ENCODE results near the gene VEGFB.

VEGFB gene

DNA sequence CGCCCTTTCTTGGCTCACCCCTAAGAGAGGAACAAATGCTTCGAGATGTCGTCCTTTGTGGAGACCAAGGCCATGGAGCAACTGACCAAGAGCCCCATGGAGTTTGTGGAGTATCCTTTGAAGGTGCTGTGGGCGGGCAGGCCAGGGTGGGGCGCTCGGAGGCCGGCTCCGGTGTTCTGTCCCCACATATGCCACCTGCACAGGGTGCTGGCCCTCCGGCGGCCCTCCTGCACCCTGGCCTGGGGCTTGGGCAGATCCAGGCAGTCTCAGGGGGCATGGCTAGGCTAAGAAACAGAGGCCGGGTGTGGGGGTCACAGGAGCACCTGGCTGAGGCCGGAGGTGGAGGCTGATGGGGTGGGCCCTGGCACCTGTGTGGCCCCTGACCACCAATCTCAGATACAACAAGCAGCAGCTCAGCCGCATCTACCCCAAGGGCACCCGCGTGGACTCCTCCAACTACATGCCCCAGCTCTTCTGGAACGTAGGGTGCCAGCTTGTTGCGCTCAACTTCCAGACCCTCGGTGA lies 27.2 kb downstream of the VEGFB start:
- DNase-seq (ENCODE audit: low read depth in 2 of 2) = no peak

DNA sequence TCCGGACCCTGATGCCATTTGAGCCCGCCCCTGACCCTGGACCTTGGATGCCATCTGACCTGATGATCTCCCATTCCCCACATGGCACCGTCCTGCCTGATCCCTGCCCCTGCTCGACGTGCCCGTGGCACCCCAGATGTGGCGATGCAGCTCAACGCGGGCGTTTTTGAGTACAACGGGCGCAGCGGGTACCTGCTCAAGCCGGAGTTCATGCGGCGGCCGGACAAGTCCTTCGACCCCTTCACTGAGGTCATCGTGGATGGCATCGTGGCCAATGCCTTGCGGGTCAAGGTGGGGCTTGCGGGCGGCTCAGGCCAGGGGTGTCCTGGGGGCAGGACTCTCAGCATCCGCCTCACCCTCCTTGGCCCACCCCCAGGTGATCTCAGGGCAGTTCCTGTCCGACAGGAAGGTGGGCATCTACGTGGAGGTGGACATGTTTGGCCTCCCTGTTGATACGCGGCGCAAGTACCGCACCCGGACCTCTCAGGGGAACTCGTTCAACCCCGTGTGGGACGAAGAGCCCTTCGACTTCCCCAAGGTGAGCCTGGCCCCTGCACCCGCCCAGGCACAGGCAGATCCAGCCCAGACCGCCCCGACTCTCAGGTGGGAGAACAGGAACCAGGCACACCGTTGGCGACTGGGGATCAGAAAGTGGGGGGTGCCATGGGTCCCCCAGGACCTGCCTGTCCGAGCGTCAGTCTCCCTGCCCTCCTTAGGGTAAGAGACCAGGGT lies 28.1 kb downstream of the VEGFB start:
- DNase-seq (ENCODE audit: low read depth in 2 of 2) = no peak

GRCh38 chr11:64263021-64263946 lies 28.9 kb downstream of the VEGFB start:
- DNase-seq (ENCODE audit: low read depth in 2 of 2) = no peak

DNA sequence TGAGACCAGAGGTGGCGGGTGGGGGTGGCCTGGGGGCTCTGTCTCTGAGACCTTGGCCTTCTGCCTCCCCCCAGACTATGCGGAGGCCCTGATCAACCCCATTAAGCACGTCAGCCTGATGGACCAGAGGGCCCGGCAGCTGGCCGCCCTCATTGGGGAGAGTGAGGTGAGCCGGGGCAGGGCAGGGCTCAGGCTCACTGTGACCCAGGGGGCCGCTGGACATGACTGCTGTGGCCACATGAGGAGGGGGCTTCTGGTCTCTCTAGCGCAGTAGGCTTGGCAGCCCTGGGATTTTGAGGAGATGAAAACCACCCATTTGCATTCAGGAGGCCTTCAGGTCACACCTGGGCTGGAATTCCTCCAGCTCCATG lies 29.5 kb downstream of the VEGFB start:
- no peak for DNase-seq (ENCODE audit: low read depth in 2 of 2)

- no peak for DNase-seq (ENCODE audit: low read depth in 2 of 2)
Measured at GRCh38 chr11:64264371-64264852, 30.0 kb downstream of the VEGFB start.

DNA sequence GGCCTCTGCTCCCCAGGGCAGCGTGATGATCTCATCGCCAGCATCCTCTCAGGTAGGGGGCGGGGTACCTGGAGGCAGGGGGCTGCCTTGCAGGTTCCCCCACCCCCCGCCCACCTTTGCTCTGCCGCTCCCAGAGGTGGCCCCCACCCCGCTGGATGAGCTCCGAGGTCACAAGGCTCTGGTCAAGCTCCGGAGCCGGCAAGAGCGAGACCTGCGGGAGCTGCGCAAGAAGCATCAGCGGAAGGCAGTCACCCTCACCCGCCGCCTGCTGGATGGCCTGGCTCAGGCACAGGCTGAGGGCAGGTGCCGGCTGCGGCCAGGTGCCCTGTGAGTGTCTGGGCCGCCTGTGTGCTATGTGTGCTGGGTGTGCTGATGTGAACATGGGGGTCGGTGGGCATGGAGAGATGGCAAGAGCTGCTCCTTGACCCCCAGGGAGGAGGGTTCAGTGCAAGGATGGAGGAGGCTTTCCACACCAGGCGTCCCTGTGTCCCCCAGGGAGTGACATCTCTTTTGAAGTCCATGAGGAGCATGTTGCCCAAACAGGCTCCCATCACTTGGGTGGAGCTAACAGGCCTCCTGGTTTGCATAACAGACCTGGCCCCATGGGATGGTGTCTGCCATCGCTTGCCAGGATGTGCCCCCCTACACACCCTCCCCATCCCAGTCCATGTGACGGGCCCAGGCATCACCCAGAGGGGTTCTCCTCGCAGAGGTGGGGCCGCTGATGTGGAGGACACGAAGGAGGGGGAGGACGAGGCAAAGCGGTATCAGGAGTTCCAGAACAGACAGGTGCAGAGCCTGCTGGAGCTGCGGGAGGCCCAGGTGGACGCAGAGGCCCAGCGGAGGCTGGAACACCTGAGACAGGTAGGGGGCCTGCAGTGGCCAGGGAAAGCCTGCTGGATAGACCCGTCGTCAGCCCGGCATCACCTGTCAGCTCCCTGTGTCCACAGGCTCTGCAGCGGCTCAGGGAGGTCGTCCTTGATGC lies 31.1 kb downstream of the VEGFB start:
- DNase-seq (ENCODE audit: low read depth in 2 of 2) = no peak

DNA sequence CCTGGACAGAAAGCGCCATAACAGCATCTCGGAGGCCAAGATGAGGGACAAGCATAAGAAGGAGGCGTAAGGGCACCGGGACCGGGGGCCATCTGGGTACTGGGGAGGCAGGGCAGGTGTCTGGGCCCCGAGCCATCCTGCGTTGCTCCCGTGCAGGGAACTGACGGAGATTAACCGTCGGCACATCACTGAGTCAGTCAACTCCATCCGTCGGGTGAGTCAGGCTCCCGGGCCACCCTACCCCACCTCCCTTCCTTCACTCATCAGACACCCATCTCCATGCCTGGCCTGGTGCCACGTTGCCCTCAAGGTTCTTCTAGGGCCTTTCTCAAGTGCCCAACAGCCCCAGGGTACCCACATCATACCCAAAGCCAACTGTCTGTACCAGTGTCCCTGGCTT lies 32.0 kb downstream of the VEGFB start:
- no peak for DNase-seq (ENCODE audit: low read depth in 2 of 2)

DNA sequence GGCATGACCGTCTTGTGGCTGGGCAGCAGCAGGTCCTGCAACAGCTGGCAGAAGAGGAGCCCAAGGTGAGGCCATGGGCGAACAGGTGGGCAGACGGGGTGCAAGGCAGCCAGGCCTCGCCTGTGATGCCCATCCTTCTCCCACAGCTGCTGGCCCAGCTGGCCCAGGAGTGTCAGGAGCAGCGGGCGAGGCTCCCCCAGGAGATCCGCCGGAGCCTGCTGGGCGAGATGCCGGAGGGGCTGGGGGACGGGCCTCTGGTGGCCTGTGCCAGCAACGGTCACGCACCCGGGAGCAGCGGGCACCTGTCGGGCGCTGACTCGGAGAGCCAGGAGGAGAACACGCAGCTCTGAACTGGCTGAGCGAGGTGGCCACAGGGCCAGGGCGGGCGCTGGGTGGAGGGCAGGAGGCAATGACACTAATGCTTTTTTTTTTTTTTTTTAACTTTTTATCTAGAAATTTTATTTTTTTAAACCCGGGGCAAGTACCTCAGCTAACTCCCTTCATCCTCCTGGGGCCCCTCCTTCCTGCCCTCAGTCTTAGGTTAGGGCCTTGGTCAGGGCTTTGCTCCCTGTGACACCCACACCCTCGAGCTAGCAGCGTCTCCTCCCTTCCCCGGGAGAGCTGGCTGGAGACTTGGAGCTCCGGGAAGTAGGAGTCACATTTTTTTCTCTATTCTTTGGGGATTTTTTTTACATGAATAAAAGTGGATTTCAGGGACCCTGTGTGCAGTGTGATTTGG lies 33.0 kb downstream of the VEGFB start:
- no peak for DNase-seq (ENCODE audit: low read depth in 2 of 2)

- no peak for DNase-seq (ENCODE audit: low read depth in 2 of 2)
Measured at GRCh38 chr11:64268025-64268892, 33.9 kb downstream of the VEGFB start.

- DNase-seq (ENCODE audit: low read depth in 2 of 2) = no peak
Measured at GRCh38 chr11:64268893-64269539, 34.6 kb downstream of the VEGFB start.

GRCh38 chr11:64269540-64270220 lies 35.3 kb downstream of the VEGFB start:
- DNase-seq (ENCODE audit: low read depth in 2 of 2) = peak; percentile 94

GRCh38 chr11:64275031-64275800 lies 40.8 kb downstream of the VEGFB start:
- DNase-seq (ENCODE audit: low read depth in 2 of 2) = no peak

- no peak for DNase-seq (ENCODE audit: low read depth in 2 of 2)
Measured at GRCh38 chr11:64275841-64276240, 41.5 kb downstream of the VEGFB start.

- no peak for DNase-seq (ENCODE audit: low read depth in 2 of 2)
Measured at GRCh38 chr11:64276653-64277431, 42.5 kb downstream of the VEGFB start.

- no peak for DNase-seq (ENCODE audit: low read depth in 2 of 2)
Measured at GRCh38 chr11:64278576-64279190, 44.3 kb downstream of the VEGFB start.

- no peak for DNase-seq (ENCODE audit: low read depth in 2 of 2)
Measured at GRCh38 chr11:64281957-64282770, 47.8 kb downstream of the VEGFB start.

Measured in stimulated activated CD8-positive, alpha-beta memory T cell treated with anti-CD3 and anti-CD28 coated beads, Interleukin-2, amount 100 ng/mL, for 1 hour (primary cell).